ENCODE data around the gene GNAQ.

GRCh38 chr9:77747163-77747562, 284.4 kb downstream of the GNAQ start:
- TF ChIP-seq, protein P1, sequence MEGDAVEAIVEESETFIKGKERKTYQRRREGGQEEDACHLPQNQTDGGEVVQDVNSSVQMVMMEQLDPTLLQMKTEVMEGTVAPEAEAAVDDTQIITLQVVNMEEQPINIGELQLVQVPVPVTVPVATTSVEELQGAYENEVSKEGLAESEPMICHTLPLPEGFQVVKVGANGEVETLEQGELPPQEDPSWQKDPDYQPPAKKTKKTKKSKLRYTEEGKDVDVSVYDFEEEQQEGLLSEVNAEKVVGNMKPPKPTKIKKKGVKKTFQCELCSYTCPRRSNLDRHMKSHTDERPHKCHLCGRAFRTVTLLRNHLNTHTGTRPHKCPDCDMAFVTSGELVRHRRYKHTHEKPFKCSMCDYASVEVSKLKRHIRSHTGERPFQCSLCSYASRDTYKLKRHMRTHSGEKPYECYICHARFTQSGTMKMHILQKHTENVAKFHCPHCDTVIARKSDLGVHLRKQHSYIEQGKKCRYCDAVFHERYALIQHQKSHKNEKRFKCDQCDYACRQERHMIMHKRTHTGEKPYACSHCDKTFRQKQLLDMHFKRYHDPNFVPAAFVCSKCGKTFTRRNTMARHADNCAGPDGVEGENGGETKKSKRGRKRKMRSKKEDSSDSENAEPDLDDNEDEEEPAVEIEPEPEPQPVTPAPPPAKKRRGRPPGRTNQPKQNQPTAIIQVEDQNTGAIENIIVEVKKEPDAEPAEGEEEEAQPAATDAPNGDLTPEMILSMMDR (IDR thresholded peaks at IDR 0.05), result no peak
- no peak for TF ChIP-seq ZFX (IDR thresholded peaks at IDR 0.05; ENCODE audit: borderline replicate concordance)

Data from 22Rv1 (cell line).